H1 (cell line): ENCODE data around the gene EFCAB6. TPM values are rescaled to one million over a fixed set of nuclear protein-coding genes. Genes with fewer than 3 reads are reported as not detected.

Source experiments
- BRCA1 ChIP-seq: IDR thresholded peaks from 2 replicates; pipeline ENCODE4 v1.6.1; 2012; ENCODE audit warnings: low read depth, low read length, improper control_type of control experiment
- CREB1 ChIP-seq: IDR thresholded peaks from 2 replicates; pipeline ENCODE4 v1.6.1; 2012; ENCODE audit warnings: inconsistent platforms
- EP300 ChIP-seq, 2 experiments: IDR thresholded peaks; 1 replicate in 1 of 2; 2 replicates in 1 of 2; pipeline ENCODE4 v1.6.1; 2011 to 2012; ENCODE audit warnings: low read depth in 2 of 2, low read length in 2 of 2, mild to moderate bottlenecking in 2 of 2, borderline replicate concordance in 1 of 2, inconsistent platforms in 1 of 2, moderate library complexity in 1 of 2
- NANOG ChIP-seq: IDR thresholded peaks from 2 replicates; pipeline ENCODE4 v1.6.1; 2011; ENCODE audit warnings: low read length, low read depth, mild to moderate bottlenecking, inconsistent platforms; ENCODE audit not compliant: insufficient read depth, poor library complexity, severe bottlenecking
- NRF1 ChIP-seq: IDR thresholded peaks from 2 replicates; pipeline ENCODE4 v1.6.1; 2011; ENCODE audit warnings: mild to moderate bottlenecking, low read depth, low read length, improper control_type of control experiment
- RAD21 ChIP-seq, 2 experiments: IDR thresholded peaks in 1 of 2; conservative IDR thresholded peaks in 1 of 2; 2 replicates each; pipeline ENCODE4 v1.6.1; 2011; ENCODE audit warnings: low read depth in 2 of 2, low read length in 2 of 2, improper control_type of control experiment in 1 of 2, inconsistent platforms in 1 of 2, mild to moderate bottlenecking in 1 of 2, moderate library complexity in 1 of 2
- polyA plus RNA-seq, 7 experiments: library from polyadenylated mRNA; depleted of rRNA in 3 of 7; stranded (reverse) in 5 of 7; unstranded in 2 of 7; fragments of >200 nt in 5 of 7; fragments of 200-250 nt in 2 of 7; gene quantifications; 1 replicate in 5 of 7; 2 replicates in 1 of 7; 4 replicates in 1 of 7; pipeline versions ENCODE4 v1.2.1 to v1.2.3, GENCODE V29; 2011 to 2013; ENCODE audit warnings: missing spikeins in 2 of 7, mixed read lengths in 2 of 7
- total RNA-seq: library from RNA; stranded (reverse); fragmentation: NEBNext Ultra II Directional; extraction: Animal tissue kit (Norgen Biotek cat#: 25700); gene quantifications from 2 replicates; pipeline ENCODE4 v1.2.1, GENCODE V29; 2021

EFCAB6 gene
- total and polyA plus RNA-seq, 2 of the 8 experiments (the other 6 are each of a cell fraction or from before 2014, with no cell fraction given) = 0.32 to 1.7 TPM

DNA sequence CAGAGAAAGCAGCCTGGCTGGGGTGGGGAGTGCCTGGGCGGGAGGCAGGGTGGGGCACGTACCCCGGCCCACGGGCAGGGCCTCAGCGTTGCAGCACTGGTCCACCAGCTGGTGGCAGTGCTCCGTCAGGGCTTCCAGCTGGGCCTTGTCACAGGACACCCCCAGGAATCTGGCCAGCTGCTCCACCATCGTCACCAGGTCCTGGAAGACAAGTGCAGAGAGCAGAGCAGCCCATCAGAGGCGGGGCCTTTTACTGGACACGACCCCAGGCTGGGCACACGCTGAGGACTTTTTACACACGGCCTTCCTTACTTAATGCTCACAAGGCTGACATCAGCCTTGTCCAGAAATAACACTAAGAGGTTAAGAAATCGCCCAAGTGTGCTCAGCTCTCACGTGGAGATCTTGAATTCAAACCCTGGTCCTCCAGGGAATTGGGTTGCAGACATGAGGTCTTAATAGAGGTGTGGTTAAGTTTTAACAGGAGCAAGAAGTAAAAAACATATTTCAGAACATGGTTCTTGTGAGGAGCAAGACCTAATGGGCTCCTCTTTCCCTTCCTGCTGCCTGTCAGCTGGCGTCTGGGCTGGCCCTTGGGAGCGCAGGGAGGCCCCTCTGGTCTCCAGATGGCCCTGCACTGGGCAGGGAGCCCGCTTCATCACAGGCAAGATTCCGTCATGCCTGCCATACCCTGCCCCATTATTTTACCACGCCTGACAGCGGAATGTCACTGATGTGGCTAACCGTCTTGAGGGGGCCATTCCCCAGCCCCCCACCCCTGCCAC, 17.1 kb upstream of the EFCAB6 start (continued):
- TF ChIP-seq RAD21 (IDR thresholded peaks at IDR 0.05 in 1 of 2, conservative IDR thresholded peaks at IDR 0.05 in 1 of 2; ENCODE audit: low read depth in 2 of 2, low read length in 2 of 2) (peak; percentile 20 to 47; a peak in 3 of 4 replicates), NANOG (no peak), CREB1 (no peak), EP300 (IDR thresholded peaks at IDR 0.05; ENCODE audit: borderline replicate concordance in 1 of 2, low read depth in 2 of 2, low read length in 2 of 2) (no peak), BRCA1 (no peak), NRF1 (no peak)
- TF ChIP-seq, all 59 proteins: peak for 3
